ENCODE results near the gene CCDC112. TPM values are rescaled to one million over a fixed set of nuclear protein-coding genes. Genes with fewer than 3 reads are reported as not detected.
A peak's percentile ranks its signal among the peaks of the same experiment; 100 is the strongest.

Gene CCDC112
- total RNA-seq, 1 donor: 12.6 TPM

GRCh38 chr5:115246361-115246991 lies 50.0 kb downstream of the CCDC112 start:
- DNase-seq (ENCODE audit: low read depth): peak; percentile 60
- no peak overlapping the region for H3K4me3 ChIP-seq (ENCODE audit: low read depth, low read length)
- TF ChIP-seq CTCF (IDR thresholded peaks at IDR 0.05; ENCODE audit: insufficient read depth, low read length): peak; percentile 68

- H3K4me3 ChIP-seq (ENCODE audit: low read depth, low read length): no peak overlapping the region
- TF ChIP-seq CTCF (IDR thresholded peaks at IDR 0.05; ENCODE audit: insufficient read depth, low read length): no peak
- peak; percentile 42 for DNase-seq (ENCODE audit: low read depth)
Observed at GRCh38 chr5:115243412-115243811, 53.0 kb downstream of the CCDC112 start.

- no peak overlapping the region for H3K4me3 ChIP-seq (ENCODE audit: low read depth, low read length)
- peak; percentile 23 for DNase-seq (ENCODE audit: low read depth)
- no peak for TF ChIP-seq CTCF (IDR thresholded peaks at IDR 0.05; ENCODE audit: insufficient read depth, low read length)
Observed at GRCh38 chr5:115241881-115242642, 54.4 kb downstream of the CCDC112 start.

GRCh38 chr5:115237066-115237465 lies 59.4 kb downstream of the CCDC112 start:
- no peak for TF ChIP-seq CTCF (IDR thresholded peaks at IDR 0.05; ENCODE audit: insufficient read depth, low read length)
- H3K4me3 ChIP-seq (ENCODE audit: low read depth, low read length): no peak overlapping the region
- DNase-seq (ENCODE audit: low read depth): no peak

- no peak for DNase-seq (ENCODE audit: low read depth)
- H3K4me3 ChIP-seq (ENCODE audit: low read depth, low read length): no peak overlapping the region
- TF ChIP-seq CTCF (IDR thresholded peaks at IDR 0.05; ENCODE audit: insufficient read depth, low read length): no peak
Observed at GRCh38 chr5:115236599-115236998, 59.9 kb downstream of the CCDC112 start.

- DNase-seq (ENCODE audit: low read depth): no peak
- no peak overlapping the region for H3K4me3 ChIP-seq (ENCODE audit: low read depth, low read length)
- no peak for TF ChIP-seq CTCF (IDR thresholded peaks at IDR 0.05; ENCODE audit: insufficient read depth, low read length)
Observed at GRCh38 chr5:115231598-115231997, 64.9 kb downstream of the CCDC112 start.

Data from fibroblast of the aortic adventitia (primary cell).